Measurements from ENCODE around the gene HSF5. TPM values are rescaled to one million over a fixed set of nuclear protein-coding genes. Genes with fewer than 3 reads are reported as not detected.

Gene HSF5
- total RNA-seq, 1 donor from 2014 or later: 1.6 TPM

- peaks cover 15% of the 10 kb centered on the region for H3K4me1 Mint-ChIP-seq (ENCODE audit: low read depth)
- intact Hi-C loops (cut with micrococcal nuclease): no loop called here
- H3K27ac Mint-ChIP-seq: no peak overlapping the region
- DNase-seq (ENCODE audit: low spot score): no peak
- H3K9me3 Mint-ChIP-seq: no peaks in the 10 kb centered on the region
- peaks cover 36% of the 10 kb centered on the region for H3K27me3 Mint-ChIP-seq (ENCODE audit: low read depth)
- no peaks in the 10 kb centered on the region for H3K36me3 Mint-ChIP-seq (ENCODE audit: low read depth)
- no peak overlapping the region for H3K4me3 Mint-ChIP-seq (ENCODE audit: low read depth)
These were observed 40.2 kb upstream of the HSF5 start for GRCh38 chr17:58528443-58528842.

GRCh38 chr17:58527949-58528348 lies 39.7 kb upstream of the HSF5 start:
- H3K27ac Mint-ChIP-seq: no peak overlapping the region
- DNase-seq (ENCODE audit: low spot score): no peak
- no peaks in the 10 kb centered on the region for H3K36me3 Mint-ChIP-seq (ENCODE audit: low read depth)
- no peaks in the 10 kb centered on the region for H3K9me3 Mint-ChIP-seq
- H3K27me3 Mint-ChIP-seq (ENCODE audit: low read depth): peaks cover 31% of the 10 kb centered on the region
- H3K4me3 Mint-ChIP-seq (ENCODE audit: low read depth): no peak overlapping the region
- intact Hi-C loops (cut with micrococcal nuclease): no loop called here
- H3K4me1 Mint-ChIP-seq (ENCODE audit: low read depth): peaks cover 15% of the 10 kb centered on the region

GRCh38 chr17:58527306-58527705 lies 39.1 kb upstream of the HSF5 start:
- no peak overlapping the region for H3K27ac Mint-ChIP-seq
- no peak overlapping the region for H3K4me3 Mint-ChIP-seq (ENCODE audit: low read depth)
- peaks cover 27% of the 10 kb centered on the region for H3K27me3 Mint-ChIP-seq (ENCODE audit: low read depth)
- no peaks in the 10 kb centered on the region for H3K9me3 Mint-ChIP-seq
- peaks cover 15% of the 10 kb centered on the region for H3K4me1 Mint-ChIP-seq (ENCODE audit: low read depth)
- H3K36me3 Mint-ChIP-seq (ENCODE audit: low read depth): no peaks in the 10 kb centered on the region
- intact Hi-C loops (cut with micrococcal nuclease): no loop called here
- no peak for DNase-seq (ENCODE audit: low spot score)

DNA sequence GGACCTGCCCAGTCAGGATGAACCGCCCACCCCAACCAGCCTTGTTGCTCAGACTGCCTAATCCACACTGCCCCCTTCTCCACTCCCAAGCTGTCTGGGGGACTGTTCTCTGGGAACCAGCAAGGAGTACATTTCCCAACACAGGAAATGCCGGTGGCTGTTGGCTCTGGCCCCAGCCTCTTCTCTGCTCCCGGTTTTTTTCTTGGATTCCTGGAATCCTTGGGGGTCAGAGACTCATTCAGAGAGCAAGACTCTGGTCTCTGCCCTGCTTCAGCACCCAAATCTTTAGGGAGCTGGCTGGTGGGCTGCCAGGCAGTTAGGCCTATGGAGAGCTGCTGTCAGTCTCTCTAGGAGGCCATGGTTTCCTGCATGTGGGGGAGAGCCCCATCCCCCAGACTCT lies 37.0 kb upstream of the HSF5 start:
- Mint-ChIP-seq H3K36me3 (ENCODE audit: low read depth) (no peaks in the 10 kb centered on the region), H3K4me1 (ENCODE audit: low read depth) (peaks cover 15% of the 10 kb centered on the region), H3K9me3 (no peaks in the 10 kb centered on the region), H3K4me3 (ENCODE audit: low read depth) (no peak overlapping the region), H3K27ac (no peak overlapping the region), H3K27me3 (ENCODE audit: low read depth) (peaks cover 17% of the 10 kb centered on the region)
- DNase-seq (ENCODE audit: low spot score): no peak
- intact Hi-C loops (cut with micrococcal nuclease): no loop called here

DNA sequence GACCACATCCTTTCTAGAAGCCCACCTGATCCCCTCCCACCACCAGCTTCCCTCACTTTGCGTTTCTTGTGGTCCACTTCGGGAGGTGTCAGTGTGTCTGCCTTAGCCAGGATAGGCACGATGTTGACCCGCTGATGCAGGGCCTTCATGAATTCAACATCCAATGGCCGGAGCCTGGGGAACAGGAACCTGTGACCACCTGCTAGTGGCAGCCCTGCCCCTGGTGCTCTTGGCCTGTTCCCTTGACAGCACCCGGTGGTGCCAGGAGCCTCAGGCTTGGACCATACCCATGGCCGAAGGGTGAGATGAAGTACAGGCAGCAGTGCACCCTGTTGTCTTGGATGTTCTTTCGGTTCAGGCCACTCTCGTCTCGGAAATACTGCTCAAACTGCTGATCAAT lies 33.5 kb upstream of the HSF5 start:
- H3K9me3 Mint-ChIP-seq: no peaks in the 10 kb centered on the region
- H3K36me3 Mint-ChIP-seq (ENCODE audit: low read depth): no peaks in the 10 kb centered on the region
- intact Hi-C loops (cut with micrococcal nuclease): no loop called here
- no peak overlapping the region for H3K4me3 Mint-ChIP-seq (ENCODE audit: low read depth)
- no peak overlapping the region for H3K27ac Mint-ChIP-seq
- no peak for DNase-seq (ENCODE audit: low spot score)
- peaks cover 14% of the 10 kb centered on the region for H3K4me1 Mint-ChIP-seq (ENCODE audit: low read depth)
- peaks cover 2% of the 10 kb centered on the region for H3K27me3 Mint-ChIP-seq (ENCODE audit: low read depth)

DNA sequence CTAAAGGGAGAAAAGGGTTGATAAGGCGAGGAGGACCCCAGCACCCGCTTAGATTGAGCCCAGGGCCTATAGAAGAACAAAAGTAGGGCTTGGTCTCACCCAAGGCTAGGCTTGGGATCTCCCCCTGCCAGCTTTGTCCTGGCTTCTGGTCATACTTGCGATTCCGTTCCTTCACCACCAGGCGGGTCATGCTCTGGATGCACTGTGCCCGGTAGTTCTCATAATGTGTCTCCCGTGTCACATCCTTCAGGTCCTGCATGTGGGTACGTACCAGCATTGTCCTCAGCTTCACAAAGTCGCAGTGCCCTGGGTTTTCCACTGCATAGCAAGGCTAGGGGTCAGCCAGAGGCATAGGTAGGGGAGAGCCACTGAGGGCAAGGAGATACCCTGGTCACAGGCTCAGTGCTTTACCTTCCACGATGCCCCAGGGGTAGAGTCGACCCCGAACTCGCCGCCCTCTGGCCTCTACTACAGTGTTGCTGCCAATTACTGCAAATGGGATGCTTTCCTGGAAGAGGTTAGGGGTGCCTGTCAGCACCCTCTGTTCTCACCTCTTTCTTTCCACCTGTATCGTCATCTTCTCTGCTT lies 32.7 kb upstream of the HSF5 start:
- Mint-ChIP-seq H3K27me3 (ENCODE audit: low read depth) (peaks cover 2% of the 10 kb centered on the region), H3K4me3 (ENCODE audit: low read depth) (peak overlapping the region; percentile 11), H3K36me3 (ENCODE audit: low read depth) (no peaks in the 10 kb centered on the region), H3K9me3 (no peaks in the 10 kb centered on the region), H3K27ac (no peak overlapping the region), H3K4me1 (ENCODE audit: low read depth) (peaks cover 19% of the 10 kb centered on the region)
- intact Hi-C loops (cut with micrococcal nuclease): no loop called here
- no peak for DNase-seq (ENCODE audit: low spot score)

- Mint-ChIP-seq H3K36me3 (ENCODE audit: low read depth) (peaks cover 1% of the 10 kb centered on the region), H3K27me3 (ENCODE audit: low read depth) (peaks cover 2% of the 10 kb centered on the region), H3K9me3 (no peaks in the 10 kb centered on the region), H3K4me3 (ENCODE audit: low read depth) (peak overlapping the region; percentile 89), H3K4me1 (ENCODE audit: low read depth) (peaks cover 33% of the 10 kb centered on the region), H3K27ac (peak overlapping the region; percentile 95)
- peak; percentile 100 for DNase-seq (ENCODE audit: low spot score)
- intact Hi-C loops (cut with micrococcal nuclease): loop anchor here (1.0 to 2.0 kb wide), 5 partner anchors 114 to 589 kb away; partner anchors contain the start of gene TRIM37
These were observed 29.9 kb upstream of the HSF5 start for GRCh38 chr17:58517928-58518609.

DNA sequence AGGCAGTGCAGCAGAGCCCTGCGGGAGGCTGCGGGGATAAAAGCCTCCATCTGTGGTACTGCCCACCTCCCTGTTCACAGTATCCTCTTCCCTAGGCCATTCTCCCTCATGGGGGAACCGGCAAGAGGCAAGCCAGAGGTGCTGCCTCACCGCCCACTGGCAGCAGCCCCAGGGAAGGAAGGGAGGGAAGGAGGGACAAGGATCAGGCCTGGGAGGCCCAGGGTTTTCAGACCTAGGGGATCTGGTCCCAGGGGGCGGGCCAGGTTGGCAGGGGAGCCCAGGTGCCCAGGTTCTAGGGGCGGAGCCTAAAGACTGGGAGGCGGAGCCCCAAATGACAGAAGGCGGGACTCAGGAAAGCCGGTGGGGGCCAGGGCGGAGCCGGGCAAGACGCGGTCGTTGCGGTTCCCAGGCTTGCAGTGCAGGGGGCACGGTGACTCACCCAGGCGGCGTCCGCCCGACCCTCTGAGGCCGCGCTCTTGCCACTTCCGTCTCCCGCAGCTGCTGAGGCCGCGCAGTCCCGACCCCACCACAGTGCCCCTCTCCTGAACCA lies 29.2 kb upstream of the HSF5 start:
- Mint-ChIP-seq H3K9me3 (no peaks in the 10 kb centered on the region), H3K27me3 (ENCODE audit: low read depth) (no peaks in the 10 kb centered on the region), H3K36me3 (ENCODE audit: low read depth) (peaks cover 8% of the 10 kb centered on the region), H3K4me3 (ENCODE audit: low read depth) (peak overlapping the region; percentile 89), H3K27ac (peak overlapping the region; percentile 95), H3K4me1 (ENCODE audit: low read depth) (peaks cover 37% of the 10 kb centered on the region)
- DNase-seq (ENCODE audit: low spot score): no peak
- intact Hi-C loops (cut with micrococcal nuclease): loop anchor here (2.0 kb wide), 1 partner anchor 185 kb away; no protein-coding TSS in a partner anchor

GRCh38 chr17:58516644-58517377 lies 28.6 kb upstream of the HSF5 start:
- H3K36me3 Mint-ChIP-seq (ENCODE audit: low read depth): peaks cover 14% of the 10 kb centered on the region
- no peak for DNase-seq (ENCODE audit: low spot score)
- peak overlapping the region; percentile 95 for H3K27ac Mint-ChIP-seq
- no peaks in the 10 kb centered on the region for H3K27me3 Mint-ChIP-seq (ENCODE audit: low read depth)
- intact Hi-C loops (cut with micrococcal nuclease): loop anchor here (2.0 kb wide), 1 partner anchor 184 kb away; no protein-coding TSS in a partner anchor
- H3K4me1 Mint-ChIP-seq (ENCODE audit: low read depth): peaks cover 37% of the 10 kb centered on the region
- no peaks in the 10 kb centered on the region for H3K9me3 Mint-ChIP-seq
- H3K4me3 Mint-ChIP-seq (ENCODE audit: low read depth): peak overlapping the region; percentile 89

GRCh38 chr17:58515286-58515685 lies 27.1 kb upstream of the HSF5 start:
- intact Hi-C loops (cut with micrococcal nuclease): no loop called here
- Mint-ChIP-seq H3K4me3 (ENCODE audit: low read depth) (peak overlapping the region; percentile 89), H3K27ac (peak overlapping the region; percentile 47), H3K9me3 (no peaks in the 10 kb centered on the region), H3K36me3 (ENCODE audit: low read depth) (peaks cover 29% of the 10 kb centered on the region), H3K27me3 (ENCODE audit: low read depth) (no peaks in the 10 kb centered on the region), H3K4me1 (ENCODE audit: low read depth) (peaks cover 40% of the 10 kb centered on the region)
- DNase-seq (ENCODE audit: low spot score): no peak

DNA sequence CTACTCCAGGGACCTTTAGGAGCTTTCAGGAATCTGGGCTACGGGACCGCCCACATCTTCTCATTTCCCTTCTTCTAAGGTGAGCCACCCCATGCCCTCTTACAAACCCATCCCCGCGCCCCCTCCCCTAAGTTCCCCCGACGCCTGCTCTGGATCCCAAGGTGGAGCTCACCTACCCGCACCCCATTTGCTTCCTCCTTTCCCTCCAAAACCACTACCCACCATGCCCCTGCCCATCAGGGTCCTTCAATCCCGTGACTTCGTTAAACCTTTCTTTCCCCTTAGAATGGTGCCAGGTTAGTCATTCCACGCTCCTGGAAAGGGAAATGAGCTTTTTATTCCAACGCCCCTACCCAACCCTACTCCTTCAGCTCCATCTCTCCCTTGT lies 26.6 kb upstream of the HSF5 start:
- H3K4me1 Mint-ChIP-seq (ENCODE audit: low read depth): peaks cover 40% of the 10 kb centered on the region

GRCh38 chr17:58513965-58514769 lies 26.0 kb upstream of the HSF5 start, which contains the start of gene MTMR4:
MTMR4 (minus strand) TSS chr17:58514638; CDS start chr17:58514407, 231 bp downstream.
- Mint-ChIP-seq H3K4me1 (ENCODE audit: low read depth) (peaks cover 40% of the 10 kb centered on the region), H3K27me3 (ENCODE audit: low read depth) (no peaks in the 10 kb centered on the region), H3K4me3 (ENCODE audit: low read depth) (peak within 1 kb of the TSS; percentile 91), H3K9me3 (no peaks in the 10 kb centered on the region), H3K36me3 (ENCODE audit: low read depth) (peaks cover 37% of the 10 kb centered on the region), H3K27ac (peak within 1 kb of the TSS; percentile 76)
- peak; percentile 74 for DNase-seq (ENCODE audit: low spot score)
- intact Hi-C loops (cut with micrococcal nuclease): no loop called here

More for the DNA sequence above, 26.6 kb upstream of the HSF5 start:
- no peak for DNase-seq (ENCODE audit: low spot score)
- H3K27ac Mint-ChIP-seq: peak overlapping the region; percentile 48
- no peaks in the 10 kb centered on the region for H3K27me3 Mint-ChIP-seq (ENCODE audit: low read depth)
- H3K9me3 Mint-ChIP-seq: no peaks in the 10 kb centered on the region
- peak overlapping the region; percentile 89 for H3K4me3 Mint-ChIP-seq (ENCODE audit: low read depth)
- intact Hi-C loops (cut with micrococcal nuclease): no loop called here
- peaks cover 34% of the 10 kb centered on the region for H3K36me3 Mint-ChIP-seq (ENCODE audit: low read depth)

Measured in activated T-helper 2 cell treated with anti-CD3 and anti-CD28 coated beads, Interferon-gamma antibody, Interleukin-2, Interleukin-4, amounts not matched to agents 10 μg/mL and 5 μg/mL and 100 μg/mL, durations not matched to agents 14 hours and 24 hours and 36 hours (primary cell).